ENCODE data around the gene AFF2. TPM values are rescaled to one million over a fixed set of nuclear protein-coding genes. Genes with fewer than 3 reads are reported as not detected.

The AFF2 gene
- total RNA-seq, 1 donor from 2014 or later = 3.4 TPM

DNA sequence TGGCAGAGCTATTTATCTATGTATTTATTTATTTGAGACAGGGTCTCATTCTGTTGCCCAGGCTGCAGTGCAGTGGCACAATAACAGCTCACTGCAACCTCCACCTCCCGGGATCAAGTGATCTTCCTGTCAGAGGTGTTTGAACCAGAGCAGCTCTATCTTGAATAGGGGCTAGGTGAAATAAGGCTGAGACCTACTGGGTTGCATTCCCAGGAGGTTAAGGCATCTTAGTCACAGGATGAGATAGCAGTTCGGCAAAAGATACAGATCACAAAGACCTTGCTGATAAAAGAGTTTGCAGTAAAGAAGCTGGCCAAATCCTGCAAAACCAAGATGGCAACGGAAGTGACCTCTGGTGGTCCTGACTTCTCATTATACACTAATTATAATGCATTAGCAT lies 501.9 kb downstream of the AFF2 start:
- intact Hi-C loops (cut with micrococcal nuclease) = no loop called here

DNA sequence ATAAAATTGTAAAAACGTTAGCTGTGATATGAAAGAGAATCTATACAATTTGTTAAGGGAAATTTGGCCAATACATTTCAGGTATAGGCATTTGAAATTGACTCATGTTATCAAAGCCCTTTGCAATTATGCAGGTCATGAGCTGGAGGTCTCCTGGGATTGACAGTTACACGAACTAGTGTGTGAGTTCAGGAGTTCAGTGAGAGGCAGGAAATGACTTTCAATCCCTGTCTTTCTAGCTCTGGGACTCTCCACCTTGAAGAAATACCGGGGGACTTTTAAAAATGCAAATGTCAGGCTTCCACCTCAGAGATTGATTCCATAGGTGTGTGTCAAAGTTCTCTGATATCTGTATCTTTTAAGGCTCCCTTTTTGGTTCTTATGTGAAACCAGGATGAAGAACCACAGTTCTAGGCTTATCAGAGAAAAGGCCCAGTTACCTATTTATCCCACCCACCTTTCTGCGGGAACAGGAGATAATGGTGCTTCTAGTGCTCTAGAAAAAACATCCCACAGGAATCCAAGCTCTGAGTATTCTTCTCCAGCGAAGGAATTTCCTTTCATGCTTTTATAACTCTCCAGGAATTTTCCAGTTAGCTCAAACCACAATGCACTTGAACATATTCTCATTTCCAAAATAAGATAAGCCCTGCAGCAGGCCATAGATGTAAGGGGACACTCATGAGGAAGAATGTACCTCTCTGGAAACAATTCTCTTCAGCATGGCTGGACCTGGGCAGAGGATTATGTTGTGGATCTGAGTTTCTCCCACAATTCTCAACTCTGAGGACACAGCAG lies 503.6 kb downstream of the AFF2 start:
- intact Hi-C loops (cut with micrococcal nuclease) = no loop called here

GRCh38 chrX:149004936-149005335 lies 504.5 kb downstream of the AFF2 start:
- intact Hi-C loops (cut with micrococcal nuclease) = no loop called here

GRCh38 chrX:149006235-149006634 lies 505.8 kb downstream of the AFF2 start:
- intact Hi-C loops (cut with micrococcal nuclease) = no loop called here

DNA sequence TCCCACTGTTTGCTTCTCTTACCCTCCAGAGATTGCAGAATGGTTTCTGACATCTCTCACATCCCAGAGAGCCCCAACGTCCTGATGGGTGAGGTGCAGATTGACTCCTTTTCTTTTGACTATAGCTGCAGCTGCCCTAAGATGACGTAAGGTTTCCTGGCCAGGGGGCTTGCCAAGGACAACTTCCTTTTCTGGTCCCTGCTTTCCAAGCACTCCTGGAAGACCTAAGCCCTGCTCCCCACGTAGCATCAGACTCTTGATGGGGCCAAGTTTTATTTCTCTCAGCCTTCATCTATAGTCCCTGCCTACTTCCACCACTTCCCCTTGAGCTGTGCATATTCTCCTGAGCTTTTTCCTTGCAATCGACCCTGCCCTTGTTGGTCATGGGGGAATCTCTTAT lies 507.0 kb downstream of the AFF2 start:
- intact Hi-C loops (cut with micrococcal nuclease) = no loop called here

GRCh38 chrX:149010013-149010852 lies 509.8 kb downstream of the AFF2 start:
- intact Hi-C loops (cut with micrococcal nuclease) = no loop called here

- intact Hi-C loops (cut with micrococcal nuclease) = no loop called here
Measured at GRCh38 chrX:149010853-149011224, 510.4 kb downstream of the AFF2 start.

DNA sequence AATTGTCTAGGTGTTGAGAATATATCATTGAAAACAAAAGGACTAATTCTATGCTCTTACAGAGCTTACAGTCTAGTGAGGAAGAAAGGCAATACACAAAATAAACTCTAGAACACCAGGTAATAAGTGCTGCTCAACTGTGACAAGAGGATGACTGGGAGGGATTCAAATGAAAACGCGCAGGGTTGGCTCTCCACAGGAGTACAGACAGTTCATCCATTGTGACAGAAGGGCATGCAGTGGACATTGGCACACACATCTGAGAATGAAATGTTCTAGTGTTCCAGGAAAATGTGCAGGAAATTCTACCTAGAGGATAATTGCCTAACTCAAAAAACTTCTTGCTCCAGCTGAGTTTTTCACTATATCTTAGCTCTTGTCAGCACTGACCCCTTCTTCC lies 512.7 kb downstream of the AFF2 start:
- intact Hi-C loops (cut with micrococcal nuclease) = no loop called here

- intact Hi-C loops (cut with micrococcal nuclease) = no loop called here
Measured at GRCh38 chrX:149021159-149021558, 520.7 kb downstream of the AFF2 start.

DNA sequence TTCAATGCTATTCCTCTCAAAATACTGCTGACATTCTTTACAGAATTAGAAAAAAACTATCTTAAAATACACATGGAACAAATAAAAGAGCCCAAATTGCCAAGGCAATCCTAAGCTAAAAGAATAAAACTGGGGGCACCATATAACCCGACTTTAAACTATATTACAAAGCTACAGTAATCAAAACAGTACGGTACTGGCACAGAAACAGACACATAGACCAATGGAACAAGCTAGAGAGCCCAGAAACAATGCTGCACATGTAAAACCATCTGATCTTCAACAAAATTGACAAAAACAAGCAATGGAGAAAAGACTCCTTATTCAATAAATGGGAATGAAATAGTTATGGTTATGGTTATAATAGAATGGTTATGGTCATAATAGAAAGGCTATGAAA lies 522.1 kb downstream of the AFF2 start:
- intact Hi-C loops (cut with micrococcal nuclease) = no loop called here

GRCh38 chrX:149032449-149032848 lies 532.0 kb downstream of the AFF2 start:
- intact Hi-C loops (cut with micrococcal nuclease) = no loop called here

GRCh38 chrX:149036086-149036485 lies 535.7 kb downstream of the AFF2 start:
- intact Hi-C loops (cut with micrococcal nuclease) = no loop called here

- intact Hi-C loops (cut with micrococcal nuclease) = no loop called here
Measured at GRCh38 chrX:149037281-149037870, 537.0 kb downstream of the AFF2 start.

DNA sequence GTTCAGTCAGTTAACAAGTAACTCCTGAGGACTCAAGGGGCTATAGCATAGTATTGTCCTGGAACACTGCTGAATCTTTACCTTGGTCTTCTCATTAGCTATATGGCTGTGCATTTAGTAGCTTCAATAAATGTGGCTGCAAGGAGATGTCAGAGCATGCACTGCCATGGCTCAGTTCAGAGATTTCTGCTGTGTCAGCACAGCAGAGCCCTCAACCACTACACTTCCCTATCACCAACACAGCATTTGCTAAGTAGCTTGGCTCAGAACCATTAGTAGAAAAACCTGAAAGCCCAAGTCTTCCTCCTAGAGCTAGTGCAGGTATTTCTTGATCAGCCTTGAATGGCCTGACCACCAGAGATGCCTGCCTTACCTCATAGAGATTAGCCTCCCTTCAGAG lies 538.6 kb downstream of the AFF2 start:
- intact Hi-C loops (cut with micrococcal nuclease) = no loop called here

GRCh38 chrX:149040873-149041535 lies 540.6 kb downstream of the AFF2 start:
- intact Hi-C loops (cut with micrococcal nuclease) = no loop called here

GRCh38 chrX:149043401-149043800 lies 543.0 kb downstream of the AFF2 start:
- intact Hi-C loops (cut with micrococcal nuclease) = no loop called here

DNA sequence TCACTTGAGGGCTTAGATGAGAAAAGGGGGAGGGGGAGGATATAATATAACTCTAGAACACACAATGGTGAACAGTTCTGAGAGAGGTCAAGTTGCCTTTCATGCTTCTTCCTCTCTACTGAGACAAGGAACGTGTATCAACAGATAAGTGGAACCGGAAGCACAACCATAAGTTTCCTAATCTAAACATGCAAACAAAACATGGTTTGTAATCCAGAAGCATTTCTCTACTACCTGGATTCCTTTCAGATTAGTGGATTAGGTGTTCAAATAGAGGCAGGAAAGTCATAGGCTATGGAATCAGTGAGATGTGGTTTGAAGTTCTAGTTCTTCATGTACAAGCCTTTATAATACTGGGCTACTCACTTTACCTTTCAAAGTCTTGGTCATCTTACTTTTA lies 544.1 kb downstream of the AFF2 start:
- intact Hi-C loops (cut with micrococcal nuclease) = no loop called here

DNA sequence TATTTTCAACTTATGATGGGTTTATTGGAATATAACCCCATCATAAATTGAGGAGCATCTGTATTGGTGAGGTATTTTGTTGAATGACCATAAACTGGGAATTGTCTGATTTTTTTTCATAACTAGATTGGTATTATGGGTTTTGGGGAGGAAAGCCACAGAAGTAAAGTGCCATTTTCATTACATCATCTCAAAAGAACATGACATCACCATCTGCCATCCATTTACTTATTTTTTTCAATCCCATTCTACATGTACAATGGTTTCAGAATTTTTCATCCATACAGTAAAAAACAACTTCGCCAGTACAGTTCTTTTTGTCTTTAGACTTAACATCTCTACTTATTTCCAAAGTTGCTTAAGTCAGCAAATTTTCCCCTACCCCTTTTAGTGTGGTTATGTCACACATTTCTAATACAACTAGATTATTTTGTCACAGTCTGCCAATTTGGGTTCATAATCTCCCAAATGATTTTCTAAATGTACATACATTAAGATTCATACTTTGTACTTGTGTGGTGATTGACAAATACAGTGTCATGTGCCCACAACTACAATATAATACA lies 545.3 kb downstream of the AFF2 start:
- intact Hi-C loops (cut with micrococcal nuclease) = no loop called here

Data from T-helper 1 cell treated with Interleukin-12 subunit alpha and Interleukin-12 subunit beta and Interleukin-4 antibody, amounts not matched to agents 30 ng/mL and 1 ng/mL, for 36 hours (primary cell).